Measurements from ENCODE around the gene CDHR1.
"Not testable (repeated sequence)": the region's sequence is repeated elsewhere in the genome, so short reads cannot be mapped to it uniquely, and the experiment has no call there.

Gene CDHR1

DNA sequence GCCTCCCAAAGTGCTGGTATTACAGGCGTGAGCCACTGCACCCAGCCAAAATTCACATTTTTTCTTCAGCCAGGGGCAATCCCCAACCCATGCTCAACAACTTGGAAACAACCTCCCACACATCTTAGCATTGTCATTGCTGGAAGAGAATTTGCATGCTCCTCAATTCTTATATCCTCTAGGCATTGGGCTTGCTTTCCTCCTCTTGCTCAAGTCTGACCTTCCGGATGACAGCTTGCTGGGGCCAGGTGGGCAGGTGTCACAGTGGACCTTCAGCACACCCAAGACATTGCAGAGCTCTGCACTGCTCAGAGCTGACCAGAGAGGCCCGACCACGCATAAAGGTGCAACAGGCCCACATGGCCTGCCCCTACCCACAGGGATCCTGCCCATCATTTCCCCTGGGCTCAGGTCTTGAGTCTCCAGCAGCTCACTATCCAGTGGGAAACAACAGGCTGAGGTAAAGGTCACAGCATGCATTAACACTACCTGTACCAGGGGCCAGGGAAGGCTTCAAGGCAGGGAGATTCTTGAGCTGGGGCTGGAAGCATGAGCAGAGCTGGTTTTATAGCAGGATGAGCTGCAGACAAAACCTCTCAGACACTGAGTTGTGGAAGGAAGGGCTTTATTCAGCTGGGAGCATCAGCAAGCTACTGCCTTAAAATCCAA is 27.6 kb upstream of the CDHR1 start:
- TF ChIP-seq, protein P1, sequence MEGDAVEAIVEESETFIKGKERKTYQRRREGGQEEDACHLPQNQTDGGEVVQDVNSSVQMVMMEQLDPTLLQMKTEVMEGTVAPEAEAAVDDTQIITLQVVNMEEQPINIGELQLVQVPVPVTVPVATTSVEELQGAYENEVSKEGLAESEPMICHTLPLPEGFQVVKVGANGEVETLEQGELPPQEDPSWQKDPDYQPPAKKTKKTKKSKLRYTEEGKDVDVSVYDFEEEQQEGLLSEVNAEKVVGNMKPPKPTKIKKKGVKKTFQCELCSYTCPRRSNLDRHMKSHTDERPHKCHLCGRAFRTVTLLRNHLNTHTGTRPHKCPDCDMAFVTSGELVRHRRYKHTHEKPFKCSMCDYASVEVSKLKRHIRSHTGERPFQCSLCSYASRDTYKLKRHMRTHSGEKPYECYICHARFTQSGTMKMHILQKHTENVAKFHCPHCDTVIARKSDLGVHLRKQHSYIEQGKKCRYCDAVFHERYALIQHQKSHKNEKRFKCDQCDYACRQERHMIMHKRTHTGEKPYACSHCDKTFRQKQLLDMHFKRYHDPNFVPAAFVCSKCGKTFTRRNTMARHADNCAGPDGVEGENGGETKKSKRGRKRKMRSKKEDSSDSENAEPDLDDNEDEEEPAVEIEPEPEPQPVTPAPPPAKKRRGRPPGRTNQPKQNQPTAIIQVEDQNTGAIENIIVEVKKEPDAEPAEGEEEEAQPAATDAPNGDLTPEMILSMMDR (conservative IDR thresholded peaks at IDR 0.05): no peak
- H3K27ac ChIP-seq: no peak overlapping the region

DNA sequence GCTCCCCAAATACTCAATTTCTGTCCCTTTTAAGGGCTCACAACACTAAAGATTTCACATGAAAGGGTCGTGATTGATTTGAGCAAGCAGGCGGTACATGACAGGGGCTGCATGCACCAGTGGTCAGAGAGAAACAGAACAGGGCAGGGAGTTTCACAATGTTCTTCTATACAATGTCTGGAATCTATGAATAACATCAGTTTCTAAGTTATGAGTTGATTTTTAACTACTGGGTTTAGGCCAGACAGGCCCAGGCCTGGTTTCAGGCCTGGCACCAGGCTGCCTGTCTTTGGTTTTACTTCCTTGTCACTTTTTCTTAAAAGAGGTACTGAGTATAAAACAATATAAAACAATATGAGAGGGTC is 27.1 kb upstream of the CDHR1 start:
- not testable (repeated sequence) for H3K27ac ChIP-seq

DNA sequence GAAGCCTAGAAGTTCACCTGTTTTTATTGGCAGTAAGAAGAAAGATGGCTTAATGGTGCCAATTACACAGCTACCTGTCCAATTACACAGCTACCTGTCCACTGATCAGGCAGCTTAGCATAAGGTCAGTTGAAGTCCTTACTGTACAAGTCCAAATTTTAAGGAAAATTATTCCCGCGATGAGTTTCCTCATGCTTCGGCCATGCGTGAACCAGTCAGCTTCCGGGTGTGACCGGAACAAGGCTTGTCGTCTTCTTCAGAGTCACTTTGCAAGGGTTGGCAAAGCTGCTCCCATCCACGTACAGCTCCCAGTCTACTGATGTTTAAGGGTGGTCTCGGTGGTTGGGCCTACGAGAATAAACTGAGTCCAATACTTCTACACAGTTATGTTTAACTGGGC is 26.0 kb upstream of the CDHR1 start:
- H3K27ac ChIP-seq: not testable (repeated sequence)

DNA sequence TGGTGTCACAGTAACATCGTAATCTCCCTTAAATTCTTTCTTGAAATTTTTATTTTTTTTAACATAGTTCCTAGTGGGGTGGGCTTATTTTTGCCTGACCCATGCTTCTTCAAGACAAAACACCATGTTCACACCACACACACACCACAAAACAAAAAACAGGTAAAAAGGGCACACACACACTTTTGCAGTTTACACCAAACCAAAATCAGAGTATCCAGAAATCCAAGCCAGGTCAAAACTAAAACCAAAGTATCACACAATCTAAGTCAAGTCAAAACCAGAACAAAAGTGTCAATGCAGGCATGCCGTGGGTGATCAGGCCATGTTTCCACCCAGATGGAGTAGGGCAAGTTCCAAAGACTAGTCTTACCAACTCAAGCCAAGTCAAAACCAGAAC is 23.1 kb upstream of the CDHR1 start:
- not testable (repeated sequence) for H3K27ac ChIP-seq

DNA sequence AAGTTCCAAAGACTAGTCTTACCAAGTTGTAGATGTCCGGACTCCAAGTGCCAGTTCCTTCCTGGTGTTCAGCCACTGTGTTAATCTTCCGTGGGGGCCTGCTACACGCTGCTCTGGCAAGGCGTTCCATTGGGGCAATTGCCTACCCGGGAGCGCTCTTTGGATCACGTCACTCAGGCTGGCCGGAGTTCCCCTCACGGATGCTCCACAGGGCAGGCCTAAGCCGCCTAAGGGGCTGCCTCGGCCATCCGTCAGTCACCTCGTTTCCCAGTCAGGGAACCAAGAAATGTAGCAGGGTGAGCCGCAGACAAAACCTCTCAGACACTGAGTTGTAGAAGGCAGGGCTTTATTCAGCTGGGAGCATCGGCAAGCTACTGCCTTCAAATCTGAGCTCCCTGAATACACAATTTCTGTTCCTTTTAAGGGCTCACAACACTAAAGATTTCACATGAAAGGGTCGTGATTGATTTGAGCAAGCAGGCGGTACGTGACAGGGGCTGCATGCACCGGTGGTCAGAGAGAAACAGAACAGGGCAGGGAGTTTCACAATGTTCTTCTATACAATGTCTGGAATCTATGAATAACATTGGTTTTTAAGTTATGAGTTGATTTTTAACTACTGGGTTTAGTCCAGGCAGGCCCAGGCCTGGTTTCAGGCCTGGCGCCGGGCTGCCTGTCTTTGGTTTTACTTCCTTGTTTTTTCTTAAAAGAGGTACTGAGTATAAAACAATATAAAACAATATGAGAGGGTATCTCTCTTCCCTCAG is 22.5 kb upstream of the CDHR1 start:
- not testable (repeated sequence) for H3K27ac ChIP-seq

DNA sequence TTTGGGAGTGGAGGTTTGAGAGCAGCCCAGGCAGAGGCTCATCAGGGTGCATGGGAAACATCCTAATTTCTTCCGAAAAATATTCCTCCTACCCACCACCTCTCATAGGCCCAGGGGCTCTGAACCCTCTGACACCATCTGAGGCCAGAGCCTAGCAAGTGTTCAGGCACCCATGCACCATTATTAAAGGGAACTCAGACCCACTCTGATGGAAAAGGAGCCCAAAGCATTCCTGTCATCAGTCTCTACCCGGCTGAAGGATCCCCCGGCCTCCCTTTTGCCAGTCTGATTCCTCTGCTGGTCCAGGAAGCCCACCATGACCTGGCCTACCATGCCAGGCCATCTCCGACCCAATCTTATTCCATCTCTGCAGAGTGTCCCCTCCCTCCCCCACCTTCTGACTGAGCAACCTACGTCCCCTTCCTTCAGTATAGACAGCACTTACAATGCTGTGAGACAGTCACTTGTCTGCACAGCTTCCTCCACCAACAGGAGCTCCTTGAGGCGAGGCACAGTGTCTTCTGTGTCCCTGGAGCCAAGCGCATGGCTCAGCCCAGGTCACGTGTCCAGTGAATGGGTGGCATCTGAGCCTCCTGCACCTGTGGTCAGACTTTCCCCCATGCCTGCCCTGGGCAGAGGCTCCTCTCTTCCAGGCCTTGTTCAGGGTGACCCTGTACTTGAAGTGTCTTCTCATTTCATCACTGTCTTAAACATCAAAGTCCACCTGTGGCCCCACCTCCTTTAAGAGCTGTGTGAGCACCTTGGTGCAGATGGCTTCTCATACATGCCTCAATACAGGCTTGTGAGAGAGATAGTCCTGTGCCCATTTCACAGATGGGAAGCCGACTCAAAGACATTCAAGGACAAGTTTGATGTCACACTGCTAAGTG is 21.6 kb upstream of the CDHR1 start:
- H3K27ac ChIP-seq: no peak overlapping the region
- TF ChIP-seq, protein P1 (conservative IDR thresholded peaks at IDR 0.05): no peak

DNA sequence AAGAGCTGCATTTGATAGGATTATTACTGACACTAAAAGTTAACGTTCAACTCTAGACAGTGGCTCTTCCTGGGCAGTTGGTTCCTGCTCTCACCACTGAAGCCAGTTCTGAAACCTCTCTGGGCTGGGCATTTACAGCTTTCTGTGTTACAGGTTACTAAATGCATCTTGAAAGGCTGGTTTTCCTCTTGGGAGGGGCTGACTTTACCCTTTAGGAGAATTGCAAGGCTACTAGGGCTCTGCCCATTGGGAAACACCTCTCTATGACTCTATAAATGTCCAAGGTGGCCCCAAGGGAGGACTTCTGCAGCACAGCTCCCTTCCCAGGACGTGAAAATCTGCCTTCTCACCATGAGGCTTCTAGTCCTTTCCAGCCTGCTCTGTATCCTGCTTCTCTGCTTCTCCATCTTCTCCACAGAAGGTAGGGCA is 20.8 kb upstream of the CDHR1 start, which contains the start of gene GPR15LG:
GPR15LG (plus strand) TSS at position 301 of the 429 bp plus-strand sequence; CDS start at position 352, 51 bp downstream.
- TF ChIP-seq, protein P1 (conservative IDR thresholded peaks at IDR 0.05): no peak
- no peak within 1 kb of the TSS for H3K27ac ChIP-seq

DNA sequence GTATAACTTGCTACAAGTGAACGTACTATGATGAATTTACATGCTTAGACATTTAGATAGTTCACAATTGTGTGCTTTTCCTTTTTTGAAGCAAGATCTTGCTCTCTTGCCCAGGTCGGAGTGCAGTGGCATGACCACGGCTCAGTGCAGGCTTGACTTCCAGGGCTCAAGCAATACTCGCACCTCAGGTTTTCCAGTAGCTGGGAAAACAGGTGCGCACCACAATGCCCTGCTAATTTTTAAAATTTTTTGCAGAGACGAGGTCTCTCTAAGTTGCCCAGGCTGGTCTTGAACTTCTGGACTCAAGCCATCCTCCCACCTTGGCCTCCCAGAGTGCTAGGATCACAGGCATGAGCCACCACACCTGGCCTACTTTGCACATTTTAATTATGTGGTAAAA is 18.9 kb upstream of the CDHR1 start:
- TF ChIP-seq, protein P1 (conservative IDR thresholded peaks at IDR 0.05): no peak

DNA sequence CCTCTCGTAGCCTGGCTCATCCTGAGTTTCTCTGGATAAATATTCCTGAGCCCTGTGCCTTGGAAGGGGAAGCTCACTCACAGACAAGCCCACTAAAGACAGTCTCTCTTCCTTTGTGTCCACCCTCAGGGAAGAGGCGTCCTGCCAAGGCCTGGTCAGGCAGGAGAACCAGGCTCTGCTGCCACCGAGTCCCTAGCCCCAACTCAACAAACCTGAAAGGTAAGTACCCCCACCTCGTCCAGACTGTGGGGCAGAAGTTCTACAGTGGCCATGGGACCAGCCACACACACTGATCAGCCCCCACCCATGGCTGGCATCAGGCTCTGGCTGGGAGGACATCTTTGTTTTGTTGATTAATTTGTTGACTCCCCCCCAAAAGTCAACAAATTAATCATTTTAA is 18.0 kb upstream of the CDHR1 start:
- no peak overlapping the region for H3K27ac ChIP-seq
- TF ChIP-seq, protein P1 (conservative IDR thresholded peaks at IDR 0.05): no peak

More for the DNA sequence above, 18.9 kb upstream of the CDHR1 start:
- no peak overlapping the region for H3K27ac ChIP-seq

All from VCaP (cell line).